Measurements from ENCODE around the gene TNRC6A.
"Not testable (repeated sequence)": the region's sequence is repeated elsewhere in the genome, so short reads cannot be mapped to it uniquely, and the experiment has no call there.

The TNRC6A gene

DNA sequence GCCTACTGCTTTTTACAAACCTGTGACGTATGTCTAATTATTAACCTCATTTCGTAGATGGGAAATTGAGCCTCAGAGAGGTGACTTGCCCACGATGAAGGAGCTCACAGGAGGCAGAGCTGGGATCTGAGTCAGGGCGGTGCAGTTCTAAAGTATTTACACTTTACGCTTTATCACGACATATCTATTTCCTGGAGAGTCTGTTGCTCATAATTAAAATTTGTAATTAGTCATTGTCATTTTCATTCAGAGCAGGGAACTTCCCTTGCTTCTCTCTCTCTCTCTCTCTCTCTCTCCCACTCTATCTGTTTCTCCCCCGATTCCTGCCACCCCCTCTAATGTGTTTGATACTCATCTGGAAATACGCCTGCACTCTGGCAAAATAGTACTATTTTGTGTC lies 122.2 kb downstream of the TNRC6A start:
- in situ Hi-C loops (cut with HindIII; ENCODE audit: low sequenced_read_pairs), result no loop called here
- H3K4me3 ChIP-seq (ENCODE audit: low read depth, low read length), result no peak overlapping the region
- TF ChIP-seq CTCF (IDR thresholded peaks at IDR 0.05; ENCODE audit: low read depth, low read length), result no peak
- peak; percentile 9 for DNase-seq (ENCODE audit: low read depth, low spot score)

- no peak for DNase-seq (ENCODE audit: low read depth, low spot score)
- in situ Hi-C loops (cut with HindIII; ENCODE audit: low sequenced_read_pairs), result no loop called here
- H3K4me3 ChIP-seq (ENCODE audit: low read depth, low read length), result no peak overlapping the region
- TF ChIP-seq CTCF (IDR thresholded peaks at IDR 0.05; ENCODE audit: low read depth, low read length), result no peak
These were observed 122.8 kb downstream of the TNRC6A start for GRCh38 chr16:24852281-24852721.

DNA sequence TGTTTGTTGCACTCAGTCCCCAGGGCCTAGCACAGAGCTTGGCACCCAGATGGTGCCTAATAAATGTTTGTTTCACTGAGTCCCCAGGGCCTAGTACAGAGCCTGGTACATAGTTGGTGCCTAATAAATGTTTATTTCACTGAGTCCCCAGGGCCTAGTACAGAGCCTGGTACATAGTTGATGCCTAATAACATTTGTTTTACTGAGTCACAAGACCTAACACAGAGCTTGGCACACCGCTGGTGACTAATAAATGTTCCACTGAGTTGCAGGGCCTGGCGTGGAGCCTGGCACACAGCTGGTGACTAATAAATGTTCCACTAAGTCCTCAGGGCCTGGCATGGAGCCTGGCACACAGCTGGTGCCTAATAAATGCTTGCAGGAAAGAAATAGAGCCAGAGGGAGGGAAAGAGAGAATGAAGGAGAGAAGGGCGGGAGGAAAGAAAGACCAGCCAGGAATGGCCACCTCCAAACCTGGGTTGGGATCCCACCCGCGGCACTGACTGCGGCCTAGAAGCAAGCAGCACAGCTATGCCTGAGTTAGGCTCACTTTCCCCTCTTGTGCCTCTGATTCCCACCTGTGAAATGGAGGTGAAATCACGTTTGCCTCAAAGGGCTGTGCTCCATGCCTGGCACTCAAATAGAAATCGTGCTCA lies 123.8 kb downstream of the TNRC6A start:
- in situ Hi-C loops (cut with HindIII; ENCODE audit: low sequenced_read_pairs), result no loop called here
- no peak for DNase-seq (ENCODE audit: low read depth, low spot score)
- no peak overlapping the region for H3K4me3 ChIP-seq (ENCODE audit: low read depth, low read length)
- TF ChIP-seq CTCF (IDR thresholded peaks at IDR 0.05; ENCODE audit: low read depth, low read length), result no peak

DNA sequence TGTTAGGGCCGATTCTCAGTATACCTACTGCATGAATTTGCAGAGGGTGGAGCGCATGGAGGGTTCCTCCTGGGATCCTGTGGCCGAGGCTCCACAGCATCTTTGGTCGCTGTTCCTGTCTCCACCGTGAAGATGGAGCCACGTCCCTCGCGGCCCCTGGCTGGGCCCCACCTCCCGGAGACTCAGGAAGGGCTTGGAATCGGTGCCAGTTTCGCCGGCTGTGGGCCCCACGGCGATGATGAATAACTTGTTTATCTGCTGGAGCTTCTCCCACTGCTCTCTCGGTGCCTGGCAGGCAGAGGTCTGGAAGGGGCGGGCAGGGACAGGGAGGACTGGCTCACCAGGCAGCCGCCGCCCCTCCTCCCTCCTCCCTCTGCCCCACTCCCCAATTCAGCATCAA lies 124.4 kb downstream of the TNRC6A start:
- peak; percentile 12 for DNase-seq (ENCODE audit: low read depth, low spot score)
- no peak overlapping the region for H3K4me3 ChIP-seq (ENCODE audit: low read depth, low read length)
- TF ChIP-seq CTCF (IDR thresholded peaks at IDR 0.05; ENCODE audit: low read depth, low read length), result no peak
- in situ Hi-C loops (cut with HindIII; ENCODE audit: low sequenced_read_pairs), result no loop called here

DNA sequence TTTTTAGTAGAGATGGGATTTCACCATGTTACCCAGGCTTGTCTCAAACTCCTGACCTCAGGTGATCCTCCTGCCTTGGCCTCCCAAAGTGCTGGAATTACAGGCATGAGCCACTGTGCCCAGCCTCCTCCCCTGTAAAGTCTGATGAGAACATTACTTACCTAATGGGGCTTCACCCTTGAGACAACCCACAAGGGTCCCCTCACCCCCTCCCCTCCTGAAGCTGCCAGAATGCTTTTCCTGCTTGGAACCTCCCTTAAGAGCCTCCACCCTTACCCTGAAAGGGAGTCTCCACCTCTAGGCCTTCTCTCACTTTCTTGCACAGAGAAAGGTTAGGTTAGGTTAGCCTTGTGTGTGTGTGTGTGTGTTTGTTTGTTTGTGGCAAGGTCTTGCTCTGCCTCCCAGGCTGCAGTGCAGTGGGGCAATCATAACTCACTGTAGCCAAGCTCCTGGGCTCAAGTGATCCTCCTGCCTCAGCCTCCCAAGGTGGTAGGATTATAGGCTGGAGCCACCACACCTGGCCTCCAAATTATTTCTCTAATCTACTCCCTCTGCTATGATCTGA lies 125.2 kb downstream of the TNRC6A start:
- no peak for TF ChIP-seq CTCF (IDR thresholded peaks at IDR 0.05; ENCODE audit: low read depth, low read length)
- H3K4me3 ChIP-seq (ENCODE audit: low read depth, low read length), result no peak overlapping the region
- in situ Hi-C loops (cut with HindIII; ENCODE audit: low sequenced_read_pairs), result no loop called here
- no peak for DNase-seq (ENCODE audit: low read depth, low spot score)

- H3K4me3 ChIP-seq (ENCODE audit: low read depth, low read length), result no peak overlapping the region
- no peak for DNase-seq (ENCODE audit: low read depth, low spot score)
- in situ Hi-C loops (cut with HindIII; ENCODE audit: low sequenced_read_pairs), result no loop called here
- no peak for TF ChIP-seq CTCF (IDR thresholded peaks at IDR 0.05; ENCODE audit: low read depth, low read length)
These were observed 126.2 kb downstream of the TNRC6A start for GRCh38 chr16:24855678-24856077.

DNA sequence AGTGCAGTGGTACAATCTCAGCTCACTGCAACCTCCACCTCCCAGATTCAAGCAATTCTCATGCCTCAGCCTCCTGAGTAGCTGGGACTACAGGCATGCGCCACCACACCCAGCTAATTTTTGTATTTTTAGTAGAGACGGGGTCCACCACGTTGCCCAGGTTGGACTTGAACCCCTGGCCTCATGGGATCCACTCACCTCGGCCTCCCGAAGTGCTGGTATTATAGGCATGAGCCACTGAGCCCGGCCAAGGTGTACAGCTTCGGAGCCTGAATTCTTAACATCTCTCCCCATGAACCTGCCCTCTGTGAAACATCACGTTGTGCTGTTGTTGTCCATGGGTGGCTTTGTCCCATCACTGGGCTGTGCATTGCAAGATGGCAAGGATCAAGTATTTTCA lies 127.4 kb downstream of the TNRC6A start:
- in situ Hi-C loops (cut with HindIII; ENCODE audit: low sequenced_read_pairs); H3K4me3 ChIP-seq (ENCODE audit: low read depth, low read length); DNase-seq (ENCODE audit: low read depth, low spot score): not testable (repeated sequence)

Measured in astrocyte of the spinal cord (primary cell).